Hepatocyte (in vitro differentiated cells): ENCODE results near the gene CMTM3.

Source experiments
- CTCF ChIP-seq: fragments of 200-600 bp; sonication (generic); IDR thresholded peaks from 2 replicates; pipeline ENCODE4 v1.5.1; 2016; ENCODE audit warnings: antibody characterized with exemption, mild to moderate bottlenecking; ENCODE audit not compliant: poor library complexity
- EZH2 ChIP-seq: fragments of 200-600 bp; sonication (generic); IDR thresholded peaks from 2 replicates; pipeline ENCODE4 v1.6.1; 2016; ENCODE audit warnings: antibody characterized with exemption, mild to moderate bottlenecking, borderline replicate concordance
- EZH2phosphoT487 ChIP-seq: fragments of 200-600 bp; sonication (generic); IDR thresholded peaks from one replicate; pipeline ENCODE4 v1.6.1; 2018; ENCODE audit warnings: antibody characterized with exemption, mild to moderate bottlenecking, low read depth, moderate library complexity; ENCODE audit not compliant: unreplicated experiment, severe bottlenecking

GRCh38 chr16:66620429-66620795 is 15.9 kb downstream of the CMTM3 start:
- TF ChIP-seq CTCF (no peak), EZH2 (no peak), EZH2phosphoT487 (no peak)
